IPS-NIHi7 (cell line): ENCODE measurements around the gene HOXC5.
"Not testable (repeated sequence)": the region's sequence is repeated elsewhere in the genome, so short reads cannot be mapped to it uniquely, and the experiment has no call there.

Source experiments
- DNase-seq: peaks from one replicate; pipeline ENCODE4 v3.0.0; 2012; ENCODE audit warnings: mixed read lengths; ENCODE audit errors: extremely low spot score

HOXC5 gene

GRCh38 chr12:54060975-54061778 is 28.3 kb downstream of the HOXC5 start:
- no peak for DNase-seq

- no peak for DNase-seq
Measured at GRCh38 chr12:54065677-54066076, 32.8 kb downstream of the HOXC5 start.

GRCh38 chr12:54066408-54066807 is 33.6 kb downstream of the HOXC5 start:
- no peak for DNase-seq

GRCh38 chr12:54068418-54069070 is 35.7 kb downstream of the HOXC5 start:
- DNase-seq, result no peak

GRCh38 chr12:54071942-54072341 is 39.1 kb downstream of the HOXC5 start:
- DNase-seq, result no peak

GRCh38 chr12:54074308-54074707 is 41.5 kb downstream of the HOXC5 start:
- no peak for DNase-seq

- no peak for DNase-seq
Measured at GRCh38 chr12:54075409-54075808, 42.6 kb downstream of the HOXC5 start.

GRCh38 chr12:54075974-54076373 is 43.1 kb downstream of the HOXC5 start:
- DNase-seq, result peak; percentile 78

GRCh38 chr12:54077843-54078242 is 45.0 kb downstream of the HOXC5 start:
- DNase-seq, result not testable (repeated sequence)

- DNase-seq, result not testable (repeated sequence)
Measured at GRCh38 chr12:54079115-54079514, 46.3 kb downstream of the HOXC5 start.

GRCh38 chr12:54080008-54080924 is 47.4 kb downstream of the HOXC5 start:
- not testable (repeated sequence) for DNase-seq

GRCh38 chr12:54081053-54081514 is 48.2 kb downstream of the HOXC5 start:
- DNase-seq, result not testable (repeated sequence)

GRCh38 chr12:54081581-54082396 is 48.9 kb downstream of the HOXC5 start:
- DNase-seq, result not testable (repeated sequence)

- no peak for DNase-seq
Measured at GRCh38 chr12:54082397-54082892, 49.6 kb downstream of the HOXC5 start.
